A549 (cell line): ENCODE measurements around the gene HOOK2. TPM values are rescaled to one million over a fixed set of nuclear protein-coding genes. Genes with fewer than 3 reads are reported as not detected.

ENCODE experiments used
- ATAC-seq, 2 experiments: fragments of 200-7000 bp in 1 of 2; fragments of >200 bp in 1 of 2; cut with Nextera tagmentation in 1 of 2; cut with Tn5 transposase in 1 of 2; 3 replicates each; pipeline versions ENCODE4 v1.8.0 to v1.9.1; 2018 to 2020; ENCODE audit warnings: mild to moderate bottlenecking in 1 of 2, moderate library complexity in 1 of 2
- CTCF ChIA-PET: fragments of 300-600 bp; sonication (Branson Sonifier 250); formaldehyde crosslinking; extraction: SDS; loops from one replicate; lab custom pipeline; 2021; ENCODE audit warnings: antibody characterized with exemption, inconsistent platforms; lab: Yijun Ruan, JAX
- POLR2A ChIA-PET: fragments of 350-600 bp; formaldehyde crosslinking; extraction: SDS; loops from one replicate; lab custom pipeline; 2021; ENCODE audit warnings: antibody characterized with exemption, inconsistent platforms; lab: Yijun Ruan, JAX
- DNase-seq, 2 experiments: peaks; one replicate each; pipeline versions ENCODE4 v3.0.0 to v3.0.0-alpha.2; 2011 to 2016; ENCODE audit warnings: low read depth in 1 of 2, low spot score in 1 of 2
- FAIRE-seq: peaks from 2 replicates; lab custom pipeline; 2011; peaks lifted over from hg19 to GRCh38; lab: Jason Lieb, UNC
- H3K27ac ChIP-seq, 2 experiments: fragments of >200 bp; sonication (Bioruptor Twin); formaldehyde crosslinking; 3 replicates each; pipeline ENCODE4 v1.5.1; 2016 to 2017
- H3K4me1 ChIP-seq: fragments of >200 bp; sonication (Bioruptor Twin); formaldehyde crosslinking; 3 replicates; pipeline ENCODE4 v1.6.1; 2016
- H3K4me2 ChIP-seq: fragments of >200 bp; sonication (Bioruptor Twin); formaldehyde crosslinking; 3 replicates; pipeline ENCODE4 v1.6.1; 2016
- H3K4me3 ChIP-seq: fragments of >200 bp; sonication (Bioruptor Twin); formaldehyde crosslinking; 3 replicates; pipeline ENCODE4 v1.5.1; 2016
- H3K9me3 ChIP-seq: fragments of >200 bp; sonication (Bioruptor Twin); formaldehyde crosslinking; 3 replicates; pipeline ENCODE4 v1.6.1; 2016
- CBX2 ChIP-seq: fragments of 200-600 bp; sonication (generic); IDR thresholded peaks from 2 replicates; pipeline ENCODE4 v1.6.1; 2016; ENCODE audit warnings: low read depth, mild to moderate bottlenecking, borderline replicate concordance
- CBX8 ChIP-seq: fragments of 200-600 bp; sonication (generic); IDR thresholded peaks from 2 replicates; pipeline ENCODE4 v1.6.1; 2016
- CHD4 ChIP-seq: fragments of 200-600 bp; sonication (generic); IDR thresholded peaks from 2 replicates; pipeline ENCODE4 v1.6.1; 2016; ENCODE audit warnings: antibody characterized with exemption, mild to moderate bottlenecking, borderline replicate concordance
- FOSB ChIP-seq: fragments of 250-450 bp; sonication (Bioruptor Pico); IDR thresholded peaks from 2 replicates; pipeline ENCODE4 v1.5.0; 2020; ENCODE audit warnings: mild to moderate bottlenecking, moderate library complexity
- FOSL2 ChIP-seq, 2 experiments: fragments of 450-650 bp in 1 of 2; fragments of >200 bp in 1 of 2; sonication (Bioruptor Twin) in 1 of 2; formaldehyde crosslinking; IDR thresholded peaks; 2 replicates each; pipeline versions ENCODE4 v1.5.0 to v1.6.1; 2016 to 2020; ENCODE audit warnings: mild to moderate bottlenecking in 1 of 2, moderate library complexity in 1 of 2
- HOXA7 ChIP-seq: fragments of 250-450 bp; sonication (Bioruptor Pico); IDR thresholded peaks from 2 replicates; pipeline ENCODE4 v1.5.0; 2020; ENCODE audit warnings: mild to moderate bottlenecking, moderate library complexity
- HOXB13 ChIP-seq: fragments of 250-450 bp; sonication (Bioruptor Pico); IDR thresholded peaks from 2 replicates; pipeline ENCODE4 v1.5.0; 2020; ENCODE audit warnings: low read depth, mild to moderate bottlenecking, moderate library complexity
- HOXB5 ChIP-seq: fragments of 250-450 bp; sonication (Bioruptor Pico); IDR thresholded peaks from 2 replicates; pipeline ENCODE4 v1.5.0; 2020; ENCODE audit warnings: mild to moderate bottlenecking, moderate library complexity
- JUN ChIP-seq, 2 experiments: fragments of >200 bp; sonication (Bioruptor Twin); formaldehyde crosslinking; IDR thresholded peaks; 2 replicates in 1 of 2; 3 replicates in 1 of 2; pipeline ENCODE4 v1.6.1; 2016 to 2017
- JUNB ChIP-seq: fragments of >200 bp; sonication (Bioruptor Twin); formaldehyde crosslinking; IDR thresholded peaks from 2 replicates; pipeline ENCODE4 v1.6.1; 2016
- KDM1A ChIP-seq: fragments of 200-600 bp; sonication (generic); IDR thresholded peaks from 2 replicates; pipeline ENCODE4 v1.6.1; 2016; ENCODE audit warnings: low read depth, mild to moderate bottlenecking
- PHF8 ChIP-seq: fragments of 200-600 bp; sonication (generic); IDR thresholded peaks from 2 replicates; pipeline ENCODE4 v1.6.1; 2016; ENCODE audit warnings: low read depth, mild to moderate bottlenecking, antibody characterized with exemption, moderate library complexity, borderline replicate concordance
- RAD21 ChIP-seq, 2 experiments: fragments of >200 bp in 1 of 2; sonication (Bioruptor Twin) in 1 of 2; formaldehyde crosslinking in 1 of 2; IDR thresholded peaks in 1 of 2; conservative IDR thresholded peaks in 1 of 2; 2 replicates in 1 of 2; 3 replicates in 1 of 2; pipeline ENCODE4 v1.6.1; 2012 to 2018; ENCODE audit warnings: inconsistent platforms in 1 of 2
- RARB ChIP-seq: fragments of 250-450 bp; sonication (Bioruptor Pico); IDR thresholded peaks from 2 replicates; pipeline ENCODE4 v1.8.0; 2021; ENCODE audit warnings: mild to moderate bottlenecking, moderate library complexity
- RNF2 ChIP-seq: fragments of 200-600 bp; sonication (generic); IDR thresholded peaks from 2 replicates; pipeline ENCODE4 v1.6.1; 2016; ENCODE audit warnings: low read depth, mild to moderate bottlenecking, antibody characterized with exemption, moderate library complexity, borderline replicate concordance
- ZFP36 ChIP-seq: fragments of 450-650 bp; IDR thresholded peaks from 2 replicates; pipeline ENCODE4 v1.6.1; 2014; ENCODE audit warnings: borderline replicate concordance; ENCODE audit not compliant: partially characterized antibody
- ZNF302 ChIP-seq: fragments of 250-450 bp; sonication (Bioruptor Pico); IDR thresholded peaks from 2 replicates; pipeline ENCODE4 v1.9.0; 2021; ENCODE audit warnings: inconsistent platforms, mild to moderate bottlenecking, moderate library complexity
- WGBS: methylation state at CpG from one replicate; pipeline ENCODE4 v1.1.6; 2017; ENCODE audit errors: missing lambda C conversion rate; 5-methylcytosine and 5-hydroxymethylcytosine counted together
- polyA plus RNA-seq, 4 experiments: library from polyadenylated mRNA; depleted of rRNA in 3 of 4; stranded (reverse); fragments of >200 nt; fragmentation: RNase III in 1 of 4; extraction: RNeasy Plus Mini Kit Qiagen cat#74134 plus additional on column Dnase treatment in 1 of 4; gene quantifications; 2 replicates in 3 of 4; 3 replicates in 1 of 4; pipeline ENCODE4 v1.2.3, GENCODE V29; 2011 to 2017
- TF ChIP-seq, protein P1 (sequence below): fragments of 450-650 bp; IDR thresholded peaks from 2 replicates; pipeline ENCODE4 v1.6.1; 2014; ENCODE audit warnings: antibody characterized with exemption
- TF ChIP-seq, protein P2 (sequence below): fragments of 250-450 bp; sonication (Bioruptor Pico); IDR thresholded peaks from 2 replicates; pipeline ENCODE4 v1.5.0; 2021; ENCODE audit warnings: mild to moderate bottlenecking, moderate library complexity, borderline replicate concordance
- TF ChIP-seq, protein P3 (sequence below): IDR thresholded peaks from 2 replicates; pipeline ENCODE4 v1.6.1; 2012; ENCODE audit warnings: low read depth, borderline replicate concordance
- TF ChIP-seq, protein P4 (sequence below): fragments of 200-600 bp; sonication (generic); IDR thresholded peaks from 2 replicates; pipeline ENCODE4 v1.6.1; 2016; ENCODE audit warnings: antibody characterized with exemption, mild to moderate bottlenecking, moderate library complexity

The HOOK2 gene
- polyA plus RNA-seq, 2 of the 4 experiments (the other 2 are of a cell fraction) = 8.3 to 21.5 TPM

DNA sequence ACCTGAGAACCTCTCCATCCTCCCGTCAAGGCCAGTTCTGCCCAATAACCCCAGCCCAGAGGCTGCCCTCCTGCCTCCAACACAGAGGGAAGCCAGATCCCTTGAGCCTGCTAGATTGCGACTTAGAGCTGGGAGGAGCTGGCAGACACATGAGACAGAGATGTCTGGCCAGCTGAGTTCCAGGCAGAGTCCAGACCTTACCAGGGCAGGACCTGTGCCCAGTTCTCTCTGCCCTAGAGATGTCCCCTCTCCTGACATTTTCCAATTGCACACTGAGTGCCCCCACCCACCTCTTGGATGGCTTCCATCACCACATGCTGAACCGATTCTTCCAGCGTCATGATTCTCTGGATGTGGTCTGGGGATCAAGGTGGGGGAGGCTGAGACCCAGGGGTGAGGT is 3.0 kb downstream of the HOOK2 start:
- CTCF ChIA-PET = interaction anchor here (26.9 to 29.7 kb wide), 2 partner anchors 23 to 26 kb away, joined by 725 to 901 read pairs; partner anchors contain the start of genes BEST2, GET3, JUNB and PRDX2

DNA sequence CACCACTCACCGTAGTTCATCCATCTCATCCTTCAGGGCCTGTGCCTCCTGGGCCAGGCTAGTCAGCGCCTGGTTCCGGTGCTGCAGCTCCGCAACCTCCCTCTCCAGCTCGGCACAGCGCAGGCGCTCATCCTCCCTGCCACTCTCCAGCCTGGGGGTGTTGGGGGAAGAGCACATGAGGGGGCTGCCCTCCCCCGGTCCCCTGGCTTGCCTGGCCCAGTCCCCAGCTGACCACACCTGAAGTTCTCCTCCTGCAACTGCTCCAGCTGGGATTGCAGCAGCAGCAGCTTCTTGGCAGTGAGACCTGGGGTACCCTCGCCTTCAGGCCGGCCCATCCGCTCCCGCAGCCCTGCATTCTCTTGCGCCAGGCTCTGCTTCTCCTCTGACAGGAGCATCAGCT is 4.4 kb downstream of the HOOK2 start:
- H3K4me1 ChIP-seq = peaks cover 12% of the 10 kb centered on the region; the same call in 2 of the 3 replicates
- no peak for TF ChIP-seq HOXB13 (CRISPR knock-in tag)
- TF ChIP-seq RAD21 (conservative IDR thresholded peaks at IDR 0.05 in 1 of 2, IDR thresholded peaks at IDR 0.05 in 1 of 2) = no peak
- ChIA-PET CTCF (interaction anchor here (1.6 to 29.7 kb wide), 3 partner anchors 22 to 77 kb away, joined by 7 to 901 read pairs (median 725); partner anchors contain the start of genes BEST2, GET3, JUNB and PRDX2), POLR2A (no interaction called here)
- H3K27ac ChIP-seq = no peak overlapping the region
- 83% methylated on average over 6 of the region's 13 CpGs for WGBS
- H3K4me2 ChIP-seq = no peak overlapping the region
- FAIRE-seq (no peak), DNase-seq (no peak), ATAC-seq (no peak)
- H3K9me3 ChIP-seq = no peaks in the 10 kb centered on the region
- no peak overlapping the region for H3K4me3 ChIP-seq

More for the DNA sequence above, 3.0 kb downstream of the HOOK2 start:
- Histone ChIP-seq H3K4me2 (no peak overlapping the region), H3K4me3 (no peak overlapping the region), H3K9me3 (no peaks in the 10 kb centered on the region), H3K27ac (no peak overlapping the region), H3K4me1 (peaks cover 15% of the 10 kb centered on the region; the same call in 2 of the 3 replicates)
- POLR2A ChIA-PET = no interaction called here
- ATAC-seq = no peak
- WGBS = 79% methylated on average over 4 of the region's 4 CpGs
- no peak for TF ChIP-seq CBX8
- TF ChIP-seq JUNB = no peak
- TF ChIP-seq RNF2 = no peak
- TF ChIP-seq HOXA7 (CRISPR knock-in tag) = no peak
- no peak for TF ChIP-seq JUN (IDR thresholded peaks at IDR 0.05)
- no peak for TF ChIP-seq RARB (CRISPR knock-in tag)
- no peak for TF ChIP-seq ZFP36
- TF ChIP-seq, protein P1, sequence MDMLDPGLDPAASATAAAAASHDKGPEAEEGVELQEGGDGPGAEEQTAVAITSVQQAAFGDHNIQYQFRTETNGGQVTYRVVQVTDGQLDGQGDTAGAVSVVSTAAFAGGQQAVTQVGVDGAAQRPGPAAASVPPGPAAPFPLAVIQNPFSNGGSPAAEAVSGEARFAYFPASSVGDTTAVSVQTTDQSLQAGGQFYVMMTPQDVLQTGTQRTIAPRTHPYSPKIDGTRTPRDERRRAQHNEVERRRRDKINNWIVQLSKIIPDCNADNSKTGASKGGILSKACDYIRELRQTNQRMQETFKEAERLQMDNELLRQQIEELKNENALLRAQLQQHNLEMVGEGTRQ = no peak
- TF ChIP-seq, protein P2, sequence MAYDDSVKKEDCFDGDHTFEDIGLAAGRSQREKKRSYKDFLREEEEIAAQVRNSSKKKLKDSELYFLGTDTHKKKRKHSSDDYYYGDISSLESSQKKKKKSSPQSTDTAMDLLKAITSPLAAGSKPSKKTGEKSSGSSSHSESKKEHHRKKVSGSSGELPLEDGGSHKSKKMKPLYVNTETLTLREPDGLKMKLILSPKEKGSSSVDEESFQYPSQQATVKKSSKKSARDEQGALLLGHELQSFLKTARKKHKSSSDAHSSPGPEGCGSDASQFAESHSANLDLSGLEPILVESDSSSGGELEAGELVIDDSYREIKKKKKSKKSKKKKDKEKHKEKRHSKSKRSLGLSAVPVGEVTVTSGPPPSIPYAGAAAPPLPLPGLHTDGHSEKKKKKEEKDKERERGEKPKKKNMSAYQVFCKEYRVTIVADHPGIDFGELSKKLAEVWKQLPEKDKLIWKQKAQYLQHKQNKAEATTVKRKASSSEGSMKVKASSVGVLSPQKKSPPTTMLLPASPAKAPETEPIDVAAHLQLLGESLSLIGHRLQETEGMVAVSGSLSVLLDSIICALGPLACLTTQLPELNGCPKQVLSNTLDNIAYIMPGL (CRISPR knock-in tag) = no peak
- no peak for TF ChIP-seq CBX2
- TF ChIP-seq KDM1A = no peak
- TF ChIP-seq FOSL2 (IDR thresholded peaks at IDR 0.05) = no peak
- TF ChIP-seq FOSL2 (CRISPR knock-in tag; IDR thresholded peaks at IDR 0.05) = no peak
- no peak for TF ChIP-seq HOXB5
- no peak for TF ChIP-seq CHD4
- TF ChIP-seq, protein P3, sequence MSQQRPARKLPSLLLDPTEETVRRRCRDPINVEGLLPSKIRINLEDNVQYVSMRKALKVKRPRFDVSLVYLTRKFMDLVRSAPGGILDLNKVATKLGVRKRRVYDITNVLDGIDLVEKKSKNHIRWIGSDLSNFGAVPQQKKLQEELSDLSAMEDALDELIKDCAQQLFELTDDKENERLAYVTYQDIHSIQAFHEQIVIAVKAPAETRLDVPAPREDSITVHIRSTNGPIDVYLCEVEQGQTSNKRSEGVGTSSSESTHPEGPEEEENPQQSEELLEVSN = no peak
- TF ChIP-seq, protein P4, sequence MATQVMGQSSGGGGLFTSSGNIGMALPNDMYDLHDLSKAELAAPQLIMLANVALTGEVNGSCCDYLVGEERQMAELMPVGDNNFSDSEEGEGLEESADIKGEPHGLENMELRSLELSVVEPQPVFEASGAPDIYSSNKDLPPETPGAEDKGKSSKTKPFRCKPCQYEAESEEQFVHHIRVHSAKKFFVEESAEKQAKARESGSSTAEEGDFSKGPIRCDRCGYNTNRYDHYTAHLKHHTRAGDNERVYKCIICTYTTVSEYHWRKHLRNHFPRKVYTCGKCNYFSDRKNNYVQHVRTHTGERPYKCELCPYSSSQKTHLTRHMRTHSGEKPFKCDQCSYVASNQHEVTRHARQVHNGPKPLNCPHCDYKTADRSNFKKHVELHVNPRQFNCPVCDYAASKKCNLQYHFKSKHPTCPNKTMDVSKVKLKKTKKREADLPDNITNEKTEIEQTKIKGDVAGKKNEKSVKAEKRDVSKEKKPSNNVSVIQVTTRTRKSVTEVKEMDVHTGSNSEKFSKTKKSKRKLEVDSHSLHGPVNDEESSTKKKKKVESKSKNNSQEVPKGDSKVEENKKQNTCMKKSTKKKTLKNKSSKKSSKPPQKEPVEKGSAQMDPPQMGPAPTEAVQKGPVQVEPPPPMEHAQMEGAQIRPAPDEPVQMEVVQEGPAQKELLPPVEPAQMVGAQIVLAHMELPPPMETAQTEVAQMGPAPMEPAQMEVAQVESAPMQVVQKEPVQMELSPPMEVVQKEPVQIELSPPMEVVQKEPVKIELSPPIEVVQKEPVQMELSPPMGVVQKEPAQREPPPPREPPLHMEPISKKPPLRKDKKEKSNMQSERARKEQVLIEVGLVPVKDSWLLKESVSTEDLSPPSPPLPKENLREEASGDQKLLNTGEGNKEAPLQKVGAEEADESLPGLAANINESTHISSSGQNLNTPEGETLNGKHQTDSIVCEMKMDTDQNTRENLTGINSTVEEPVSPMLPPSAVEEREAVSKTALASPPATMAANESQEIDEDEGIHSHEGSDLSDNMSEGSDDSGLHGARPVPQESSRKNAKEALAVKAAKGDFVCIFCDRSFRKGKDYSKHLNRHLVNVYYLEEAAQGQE = no peak
- no peak for TF ChIP-seq FOSB (CRISPR knock-in tag)
- no peak for TF ChIP-seq ZNF302 (CRISPR knock-in tag)
- TF ChIP-seq PHF8 = no peak
- DNase-seq = no peak
- FAIRE-seq = no peak
